AG10803 (cell line): Measurements from ENCODE around the gene ERG28.

Experiments used
- DNase-seq: peaks from one replicate; pipeline ENCODE4 v3.0.0; 2010; ENCODE audit warnings: low read depth
- H3K4me3 ChIP-seq: 2 replicates; pipeline ENCODE4 v1.5.1; 2011; ENCODE audit warnings: mild to moderate bottlenecking, low read length, control low read depth
- TF ChIP-seq, protein P1 (sequence below): conservative IDR thresholded peaks from 2 replicates; pipeline ENCODE4 v1.5.1; 2011; ENCODE audit warnings: mild to moderate bottlenecking, low read length, control low read depth, inconsistent platforms

ERG28 gene

DNA sequence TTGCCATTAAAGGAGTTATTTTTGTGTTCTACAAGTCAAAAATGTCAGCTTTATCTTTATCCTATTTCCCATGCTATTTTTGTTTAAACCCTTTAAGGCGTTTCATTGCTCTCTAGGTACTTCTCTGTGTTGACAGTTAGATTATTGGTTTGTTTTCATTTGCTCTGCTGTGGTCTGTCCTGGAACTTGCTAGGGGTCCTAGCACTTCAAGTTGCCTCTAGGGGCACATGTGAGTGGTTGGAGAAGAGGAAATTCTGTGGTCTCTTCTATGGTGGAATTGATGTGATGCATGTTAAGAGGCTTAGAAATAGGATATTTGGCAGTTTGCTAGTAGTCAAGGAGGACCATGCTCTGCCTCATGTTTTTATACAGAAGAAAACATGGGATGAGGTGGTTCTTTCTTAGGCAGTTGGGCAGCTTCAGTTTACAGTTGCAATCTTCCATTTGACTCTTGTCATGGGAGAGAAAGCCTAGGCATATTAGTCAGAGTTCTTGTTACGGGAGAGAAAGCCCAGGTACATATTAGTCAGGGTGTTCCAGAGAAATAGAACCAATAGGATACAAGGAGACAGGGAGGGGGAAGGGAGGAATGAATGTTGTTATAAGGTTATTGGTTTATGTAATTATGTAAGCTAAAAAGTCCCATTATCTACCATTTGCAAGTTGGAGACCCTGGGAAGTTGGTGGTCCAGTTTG is 14.7 kb upstream of the ERG28 start:
- H3K4me3 ChIP-seq, result no peak overlapping the region
- no peak for DNase-seq
- TF ChIP-seq, protein P1, sequence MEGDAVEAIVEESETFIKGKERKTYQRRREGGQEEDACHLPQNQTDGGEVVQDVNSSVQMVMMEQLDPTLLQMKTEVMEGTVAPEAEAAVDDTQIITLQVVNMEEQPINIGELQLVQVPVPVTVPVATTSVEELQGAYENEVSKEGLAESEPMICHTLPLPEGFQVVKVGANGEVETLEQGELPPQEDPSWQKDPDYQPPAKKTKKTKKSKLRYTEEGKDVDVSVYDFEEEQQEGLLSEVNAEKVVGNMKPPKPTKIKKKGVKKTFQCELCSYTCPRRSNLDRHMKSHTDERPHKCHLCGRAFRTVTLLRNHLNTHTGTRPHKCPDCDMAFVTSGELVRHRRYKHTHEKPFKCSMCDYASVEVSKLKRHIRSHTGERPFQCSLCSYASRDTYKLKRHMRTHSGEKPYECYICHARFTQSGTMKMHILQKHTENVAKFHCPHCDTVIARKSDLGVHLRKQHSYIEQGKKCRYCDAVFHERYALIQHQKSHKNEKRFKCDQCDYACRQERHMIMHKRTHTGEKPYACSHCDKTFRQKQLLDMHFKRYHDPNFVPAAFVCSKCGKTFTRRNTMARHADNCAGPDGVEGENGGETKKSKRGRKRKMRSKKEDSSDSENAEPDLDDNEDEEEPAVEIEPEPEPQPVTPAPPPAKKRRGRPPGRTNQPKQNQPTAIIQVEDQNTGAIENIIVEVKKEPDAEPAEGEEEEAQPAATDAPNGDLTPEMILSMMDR, result no peak

DNA sequence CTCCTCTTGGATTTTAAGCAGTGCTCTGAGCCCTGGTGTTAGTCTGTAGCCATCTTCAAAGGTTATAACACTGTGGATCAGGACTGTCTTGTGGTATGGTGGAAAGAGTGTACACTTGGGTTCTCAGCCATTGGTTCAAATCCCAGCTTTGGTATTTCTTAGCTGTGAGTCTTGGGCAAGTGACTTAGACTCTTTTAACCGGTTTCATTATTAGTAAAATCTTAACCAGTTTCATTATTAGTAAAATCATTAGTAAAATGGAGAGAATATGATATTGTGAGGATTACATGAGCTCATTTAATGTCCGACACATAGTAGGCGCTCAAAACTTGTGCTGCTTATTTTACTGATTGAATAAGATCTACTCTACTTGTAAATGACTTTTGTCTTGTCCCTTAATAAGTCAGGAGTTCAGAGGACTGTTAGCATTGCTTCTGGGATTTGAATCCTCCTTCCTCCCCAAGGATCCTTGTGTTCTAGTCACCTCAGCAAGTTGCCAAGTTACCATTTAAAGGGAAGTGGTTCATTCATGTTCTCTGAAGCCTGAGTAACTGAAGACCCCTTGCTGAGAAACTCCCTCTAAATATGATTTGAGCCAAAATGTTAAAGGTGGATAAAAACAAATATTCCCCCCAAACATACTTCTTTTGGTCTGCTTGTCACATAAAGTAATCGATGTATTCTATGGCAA is 12.8 kb upstream of the ERG28 start:
- no peak overlapping the region for H3K4me3 ChIP-seq
- TF ChIP-seq, protein P1, result no peak
- no peak for DNase-seq

DNA sequence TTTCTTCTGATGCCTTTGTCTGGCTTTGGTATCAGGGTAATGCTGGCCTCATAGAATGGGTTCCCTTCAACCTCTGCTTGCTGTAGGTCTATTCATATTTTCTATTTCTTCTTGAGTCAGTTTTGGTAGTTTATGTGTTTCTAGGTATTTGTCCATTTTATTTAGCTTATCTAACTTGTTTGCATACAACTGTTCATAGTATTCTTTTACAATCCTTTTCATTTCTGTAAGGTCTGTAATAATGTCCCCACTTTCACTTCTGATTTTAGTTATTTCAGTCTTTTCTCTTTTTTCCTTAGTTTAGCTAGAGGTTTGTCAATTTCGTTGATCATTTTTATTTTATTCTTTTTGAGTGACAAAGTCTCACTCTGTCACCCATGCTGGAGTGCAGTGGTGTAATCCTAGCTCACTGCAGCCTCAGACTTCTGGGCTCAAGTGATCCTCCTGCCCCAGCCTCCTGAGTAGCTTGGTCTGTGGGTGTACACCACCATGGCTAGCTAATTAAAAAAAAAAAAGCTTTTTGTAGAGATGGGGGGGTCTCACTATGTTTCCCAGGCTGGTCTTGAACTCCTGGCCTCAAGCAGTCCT is 12.0 kb upstream of the ERG28 start:
- TF ChIP-seq, protein P1, result no peak
- no peak overlapping the region for H3K4me3 ChIP-seq
- DNase-seq, result no peak

DNA sequence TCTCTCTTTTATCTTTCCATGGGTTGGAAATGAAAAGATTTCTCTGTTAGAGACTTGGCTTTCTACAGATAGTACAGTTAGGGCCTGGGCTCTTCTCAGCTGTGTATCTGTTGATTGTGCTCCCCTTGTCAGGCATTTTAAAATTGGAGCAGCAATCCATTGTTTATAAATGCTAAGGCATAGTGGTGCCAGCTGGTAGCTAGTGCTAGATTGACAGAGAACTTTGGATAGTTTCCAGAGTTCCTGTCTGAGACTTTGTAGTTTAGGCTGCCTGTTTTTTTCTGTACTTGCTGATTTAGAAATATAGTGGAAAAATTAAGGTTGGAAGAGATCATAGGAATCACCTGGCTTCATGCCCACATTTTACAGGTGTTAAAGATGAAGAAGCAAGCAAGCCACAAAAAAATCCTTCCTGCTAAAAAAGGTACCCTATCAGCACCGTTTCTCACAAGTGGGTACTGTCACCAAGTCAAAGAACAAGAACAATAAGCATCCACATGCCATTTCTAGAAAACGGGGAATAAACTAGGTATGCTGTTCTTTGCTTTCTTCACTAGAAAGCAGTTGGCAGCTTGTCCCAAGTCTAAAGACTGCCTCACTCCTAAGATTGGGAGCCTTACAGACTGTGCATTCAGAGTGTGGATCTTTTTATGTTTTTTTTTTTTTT is 6.6 kb upstream of the ERG28 start:
- TF ChIP-seq, protein P1, result no peak
- H3K4me3 ChIP-seq, result no peak overlapping the region
- DNase-seq, result no peak

DNA sequence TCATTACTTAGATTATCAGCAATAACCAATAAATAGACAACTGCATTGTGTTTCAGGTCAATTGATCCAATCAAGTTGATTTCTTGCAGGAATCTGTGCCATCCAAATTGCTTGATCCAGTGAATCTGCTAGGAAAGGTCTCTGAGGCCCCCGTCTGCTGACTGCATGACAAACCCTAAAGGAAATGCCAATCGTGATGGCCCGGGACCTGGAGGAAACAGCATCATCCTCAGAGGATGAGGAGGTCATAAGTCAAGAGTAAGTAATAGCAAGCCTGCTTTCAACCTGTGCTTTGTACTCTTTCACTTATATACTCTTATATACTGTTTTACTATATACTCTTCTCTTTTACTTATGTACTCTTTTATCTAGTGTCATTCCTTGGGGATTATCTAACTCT is 2.3 kb upstream of the ERG28 start:
- no peak overlapping the region for H3K4me3 ChIP-seq
- no peak for DNase-seq
- TF ChIP-seq, protein P1, result no peak

DNA sequence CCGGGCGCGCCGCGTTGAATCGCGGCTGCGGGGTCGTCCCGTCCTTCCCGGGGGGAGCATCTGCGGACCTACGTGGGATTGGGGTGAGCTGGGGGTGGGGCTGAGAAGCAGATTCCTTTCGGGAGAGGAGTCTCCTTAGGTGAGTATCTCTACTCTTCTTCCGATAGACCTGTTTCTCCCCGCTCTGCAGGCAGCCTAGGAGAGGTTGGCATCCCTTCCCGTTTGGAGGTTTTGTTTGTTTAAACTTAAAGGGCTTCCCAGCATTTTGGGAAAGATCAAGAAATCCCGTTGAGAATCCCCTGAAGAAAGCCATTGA is 781 bp upstream of the ERG28 start:
- peak overlapping the region; percentile 94 for H3K4me3 ChIP-seq
- TF ChIP-seq, protein P1, result no peak
- DNase-seq, result no peak
